Aorta (tissue), 5 donors: ENCODE measurements around the gene PACC1. TPM values are rescaled to one million over a fixed set of nuclear protein-coding genes. Genes with fewer than 3 reads are reported as not detected.

ENCODE experiments used
- ATAC-seq: fragments of 200-7000 bp; cut with Tn5 transposase; one replicate; pipeline ENCODE4 v1.9.1; 2022; ENCODE audit warnings: moderate library complexity; ENCODE audit not compliant: low FRiP score
- DNase-seq, 2 donors: peaks; one replicate each; pipeline ENCODE4 v3.0.0-alpha.2; 2020
- H3K27ac ChIP-seq, 2 donors: one replicate each; pipeline ENCODE4 v1.5.1; 2013; ENCODE audit warnings: low read length in 2 of 2, mild to moderate bottlenecking in 2 of 2, moderate library complexity in 2 of 2, control low read depth in 1 of 2, inconsistent platforms in 1 of 2, low read depth in 1 of 2
- H3K27me3 ChIP-seq, 2 donors: one replicate each; pipeline ENCODE4 v1.6.1; 2013; ENCODE audit warnings: control low read depth in 1 of 2, low read length in 1 of 2, mild to moderate bottlenecking in 1 of 2, moderate library complexity in 1 of 2; ENCODE audit not compliant: insufficient read depth in 2 of 2, control insufficient read depth in 1 of 2
- H3K36me3 ChIP-seq, 2 donors: one replicate each; pipeline ENCODE4 v1.6.1; 2013; ENCODE audit warnings: control low read depth in 1 of 2, low read length in 1 of 2, mild to moderate bottlenecking in 1 of 2; ENCODE audit not compliant: insufficient read depth in 2 of 2, control insufficient read depth in 1 of 2
- H3K4me1 ChIP-seq, 2 donors: one replicate each; pipeline ENCODE4 v1.6.1; 2013; ENCODE audit warnings: low read length in 2 of 2, control low read depth in 1 of 2, mild to moderate bottlenecking in 1 of 2, moderate library complexity in 1 of 2; ENCODE audit not compliant: insufficient read depth in 2 of 2, control insufficient read depth in 1 of 2
- H3K4me3 ChIP-seq, 2 donors: one replicate each; pipeline ENCODE4 v1.5.1; 2013; ENCODE audit warnings: low read length in 2 of 2, control low read depth in 1 of 2, mild to moderate bottlenecking in 1 of 2
- H3K9me3 ChIP-seq: one replicate; pipeline ENCODE4 v1.6.1; 2013; ENCODE audit warnings: mild to moderate bottlenecking, low read length; ENCODE audit not compliant: control insufficient read depth
- WGBS, 2 donors: extraction: QIAGEN DNeasy Blood & Tissue Kit; methylation state at CpG; one replicate each; pipeline ENCODE4 v1.1.7; 2013; 5-methylcytosine and 5-hydroxymethylcytosine counted together
- intact Hi-C, 2 donors: fragments of 100-400 bp; cut with DNase I; formaldehyde crosslinking; loops; one replicate each; pipeline versions ENCODE4 v1.14.2 to v1.15.0; 2022
- polyA plus RNA-seq, 2 donors: library from polyadenylated mRNA; stranded (reverse); fragments of 200-250 nt; gene quantifications; one replicate each; pipeline ENCODE4 v1.2.3, GENCODE V29; 2013
- total RNA-seq, 2 donors: library from RNA; stranded (reverse); fragmentation: NEBNext Ultra II Directional; extraction: Animal tissue kit (Norgen Biotek cat#: 25700); gene quantifications; one replicate each; pipeline ENCODE4 v1.2.1, GENCODE V29; 2021
- donor health status: healthy with polysubstance abuse.
- donor health status: Bipolar disorder and iron deficiency.
- donor health status: DM: no; HTN: no; CAD: no.
- donor health status: DM: no; HTN: no; CAD: no.
- donor health status: DM: yes; HTN: yes; CAD: no.

PACC1 gene
- total and polyA plus RNA-seq, 4 donors, result 2.8 to 7.5 (median 4.9) TPM

- Histone ChIP-seq H3K4me1 (no peaks in the 10 kb centered on the region), H3K27ac (no peak overlapping the region), H3K9me3 (no peaks in the 10 kb centered on the region), H3K27me3 (no peaks in the 10 kb centered on the region), H3K4me3 (no peak overlapping the region), H3K36me3 (no peaks in the 10 kb centered on the region)
- intact Hi-C loops, result loop anchor here in 1 of 2 donors (5.0 kb wide), 1 partner anchor 37 kb away; no protein-coding TSS in a partner anchor
- 73 to 76% methylated on average over 13 of the region's 13 CpGs for WGBS, 2 donors
- no peak for ATAC-seq
- DNase-seq, result no peak
Observed at GRCh38 chr1:212415107-212415841, 588 bp upstream of the PACC1 start.

- H3K27me3 ChIP-seq, result no peaks in the 10 kb centered on the region
- no peak for DNase-seq
- 14 to 15% methylated on average over 21 of the region's 21 CpGs for WGBS, 2 donors
Observed at GRCh38 chr1:212413902-212414327, 771 bp downstream of the PACC1 start.

GRCh38 chr1:212412374-212412773, 2.3 kb downstream of the PACC1 start:
- H3K9me3 ChIP-seq, result no peaks in the 10 kb centered on the region
- WGBS, 2 donors, result 93 to 94% methylated on average over 3 of the region's 3 CpGs
- peaks cover 0 to 3% of the 10 kb centered on the region in 2 donors for H3K36me3 ChIP-seq
- no peaks in the 10 kb centered on the region for H3K27me3 ChIP-seq
- ATAC-seq (no peak), DNase-seq (no peak)
- no peak overlapping the region for H3K4me3 ChIP-seq
- no peak overlapping the region for H3K27ac ChIP-seq
- H3K4me1 ChIP-seq, result no peaks in the 10 kb centered on the region
- intact Hi-C loops, result no loop called here

More at GRCh38 chr1:212413902-212414327, 771 bp downstream of the PACC1 start:
- Histone ChIP-seq H3K36me3 (peaks cover 0 to 3% of the 10 kb centered on the region in 2 donors), H3K27ac (no peak overlapping the region), H3K4me3 (peak overlapping the region; percentile 74 to 82), H3K4me1 (no peaks in the 10 kb centered on the region), H3K9me3 (no peaks in the 10 kb centered on the region)
- peak; percentile 65 for ATAC-seq
- intact Hi-C loops, result no loop called here

- Histone ChIP-seq H3K27me3 (no peaks in the 10 kb centered on the region), H3K27ac (no peak overlapping the region), H3K36me3 (peaks cover 0 to 3% of the 10 kb centered on the region in 2 donors), H3K4me1 (no peaks in the 10 kb centered on the region), H3K9me3 (no peaks in the 10 kb centered on the region), H3K4me3 (no peak overlapping the region)
- intact Hi-C loops, result no loop called here
- DNase-seq (no peak), ATAC-seq (no peak)
- 94 to 98% methylated on average over 8 of the region's 8 CpGs for WGBS, 2 donors
Observed at GRCh38 chr1:212410231-212410820, 4.4 kb downstream of the PACC1 start.

- WGBS, 2 donors, result 93 to 94% methylated on average over 7 of the region's 7 CpGs
Observed at GRCh38 chr1:212402666-212403321, 11.9 kb downstream of the PACC1 start.

GRCh38 chr1:212401838-212402582, 12.7 kb downstream of the PACC1 start:
- no peak for DNase-seq
- H3K36me3 ChIP-seq, result no peaks in the 10 kb centered on the region
- H3K27me3 ChIP-seq, result no peaks in the 10 kb centered on the region
- H3K27ac ChIP-seq, result no peak overlapping the region
- intact Hi-C loops, result no loop called here
- WGBS, 2 donors, result 82 to 83% methylated on average over 7 of the region's 7 CpGs
- ATAC-seq, result no peak
- H3K4me1 ChIP-seq, result no peaks in the 10 kb centered on the region
- no peaks in the 10 kb centered on the region for H3K9me3 ChIP-seq
- no peak overlapping the region for H3K4me3 ChIP-seq

More at GRCh38 chr1:212402666-212403321, 11.9 kb downstream of the PACC1 start:
- Histone ChIP-seq H3K36me3 (no peaks in the 10 kb centered on the region), H3K4me3 (no peak overlapping the region), H3K9me3 (no peaks in the 10 kb centered on the region), H3K27ac (no peak overlapping the region), H3K27me3 (no peaks in the 10 kb centered on the region), H3K4me1 (no peaks in the 10 kb centered on the region)
- no peak for ATAC-seq
- intact Hi-C loops, result no loop called here
- no peak for DNase-seq

GRCh38 chr1:212401042-212401441, 13.6 kb downstream of the PACC1 start:
- no peaks in the 10 kb centered on the region for H3K36me3 ChIP-seq
- intact Hi-C loops, result no loop called here
- H3K9me3 ChIP-seq, result no peaks in the 10 kb centered on the region
- 96 to 98% methylated on average over 4 of the region's 4 CpGs for WGBS, 2 donors
- no peaks in the 10 kb centered on the region for H3K4me1 ChIP-seq
- H3K27ac ChIP-seq, result no peak overlapping the region
- H3K4me3 ChIP-seq, result no peak overlapping the region
- no peak for ATAC-seq
- no peaks in the 10 kb centered on the region for H3K27me3 ChIP-seq
- no peak for DNase-seq

GRCh38 chr1:212397171-212397570, 17.5 kb downstream of the PACC1 start:
- Histone ChIP-seq H3K27ac (no peak overlapping the region), H3K27me3 (no peaks in the 10 kb centered on the region), H3K4me1 (no peaks in the 10 kb centered on the region), H3K36me3 (no peaks in the 10 kb centered on the region), H3K4me3 (no peak overlapping the region), H3K9me3 (no peaks in the 10 kb centered on the region)
- ATAC-seq (no peak), DNase-seq (no peak)
- intact Hi-C loops, result no loop called here
- WGBS, 2 donors, result 96 to 100% methylated on average over 1 of the region's 1 CpG
